ENCODE results near the gene UGDH. TPM values are rescaled to one million over a fixed set of nuclear protein-coding genes. Genes with fewer than 3 reads are reported as not detected.

Gene UGDH
- total RNA-seq: 10 to 100 TPM; 12.3 TPM

DNA sequence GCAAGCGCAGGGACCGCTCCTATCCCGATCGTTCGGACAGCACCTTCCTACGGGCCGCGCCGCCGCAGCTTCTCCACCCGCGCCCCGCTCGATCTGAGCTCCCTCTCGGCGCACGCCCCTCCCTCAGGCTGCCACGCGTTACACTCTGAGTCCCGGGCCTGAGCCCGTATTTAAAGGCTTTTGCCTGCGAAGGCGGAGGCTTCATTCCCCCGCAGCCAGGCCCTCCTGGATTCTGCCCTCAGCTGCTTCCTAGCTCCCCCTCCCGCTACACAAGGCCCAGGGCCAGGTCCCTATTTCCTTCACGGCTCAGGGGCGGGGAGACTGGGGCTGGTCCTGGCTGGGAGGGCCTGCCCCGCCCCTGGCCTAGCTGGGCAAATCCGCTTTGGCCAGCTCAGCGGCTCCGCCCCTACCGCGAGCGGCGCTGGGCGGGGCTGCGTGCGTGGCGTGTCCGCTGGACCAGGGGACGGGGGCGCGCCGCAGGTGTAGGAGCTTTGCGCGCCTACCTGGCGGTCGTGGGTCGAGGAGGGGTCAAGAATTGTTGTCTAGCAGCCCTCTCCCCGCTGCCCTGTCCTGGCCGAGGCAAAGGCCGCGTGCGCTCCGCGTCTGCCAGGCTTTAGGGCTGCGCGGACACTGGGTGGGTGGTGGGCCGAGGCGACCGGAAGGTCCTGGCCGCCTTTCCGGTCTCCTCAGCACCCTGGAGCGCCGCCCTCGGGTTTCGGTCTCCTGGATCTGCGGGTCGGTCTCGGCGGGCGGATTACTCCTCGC is at the start of gene UGDH:
TSS of gene UGDH (minus strand) at position 144 of the 765 bp plus-strand sequence. CDS start 5,927 bp downstream, outside the sequence.
- POLR2A ChIA-PET: interaction anchor here (0.5 to 0.6 kb wide), 2 partner anchors 170 to 544 kb away, joined by 3 to 10 read pairs; no protein-coding TSS in a partner anchor
- Mint-ChIP-seq H3K36me3 (ENCODE audit: low read depth) (peaks cover 22% of the 10 kb centered on the region), H3K9me3 (peaks cover 16% of the 10 kb centered on the region), H3K4me1 (peaks cover 18% of the 10 kb centered on the region), H3K4me3 (peak within 1 kb of the TSS; percentile 98), H3K27me3 (no peaks in the 10 kb centered on the region), H3K27ac (peak within 1 kb of the TSS; percentile 94)
- CTCF ChIA-PET: interaction anchor here (0.6 to 1.1 kb wide), 3 partner anchors 19 to 501 kb away, joined by 3 to 7 read pairs (median 3); partner anchors contain the start of gene SMIM14
- DNase-seq: peak; percentile 92

DNA sequence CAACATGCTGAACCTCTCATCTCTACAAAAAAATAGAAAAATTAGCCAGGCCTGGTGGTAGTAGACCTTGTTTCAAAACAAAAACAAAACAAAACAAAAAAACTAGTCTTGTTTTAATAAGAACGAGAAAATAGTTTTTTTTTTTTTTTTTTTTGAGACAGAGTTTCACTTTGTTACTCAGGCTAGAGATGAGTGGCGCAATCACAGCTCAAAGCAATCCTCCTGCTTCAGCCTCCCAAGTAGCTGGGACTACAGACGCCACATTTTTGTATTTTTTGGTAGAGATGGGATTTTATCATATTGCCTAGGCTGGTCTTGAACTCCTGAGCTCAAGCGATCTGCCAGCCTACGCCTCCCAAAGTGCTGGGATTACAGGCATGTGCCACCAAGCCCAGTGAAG is 47.7 kb upstream of the UGDH start:
- CTCF ChIA-PET: interaction anchor here (0.6 kb wide), 1 partner anchor 952 kb away, joined by 3 read pairs; no protein-coding TSS in a partner anchor

DNA sequence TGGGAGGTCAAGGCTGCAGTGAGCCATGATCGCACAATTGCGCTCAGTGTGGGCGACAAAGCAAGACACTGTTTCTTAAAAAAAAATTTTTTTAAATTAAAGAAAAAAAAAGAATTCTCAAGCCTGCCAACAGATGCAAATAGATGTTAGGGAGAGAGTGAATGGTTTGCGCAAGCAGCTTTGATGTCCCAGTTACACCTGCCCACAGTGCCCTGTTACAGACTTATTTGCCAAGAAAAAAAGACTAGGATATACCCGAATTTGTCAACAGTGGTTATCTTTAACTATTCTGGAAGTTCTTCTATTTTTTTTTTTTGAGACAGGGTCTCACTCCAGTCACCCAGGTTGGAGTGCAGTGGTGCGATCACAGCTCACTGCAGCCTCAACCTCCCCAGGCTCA is 44.3 kb upstream of the UGDH start:
- CTCF ChIA-PET: no interaction called here
- H3K9me3 Mint-ChIP-seq: no peaks in the 10 kb centered on the region
- no peaks in the 10 kb centered on the region for H3K36me3 Mint-ChIP-seq (ENCODE audit: low read depth)
- H3K27me3 Mint-ChIP-seq: no peaks in the 10 kb centered on the region
- DNase-seq: no peak
- POLR2A ChIA-PET: no interaction called here
- no peak overlapping the region for H3K27ac Mint-ChIP-seq
- peaks cover 4% of the 10 kb centered on the region for H3K4me1 Mint-ChIP-seq
- H3K4me3 Mint-ChIP-seq: no peak overlapping the region

More for the DNA sequence above, 47.7 kb upstream of the UGDH start:
- Mint-ChIP-seq H3K27me3 (no peaks in the 10 kb centered on the region), H3K4me1 (no peaks in the 10 kb centered on the region), H3K4me3 (no peak overlapping the region), H3K27ac (no peak overlapping the region), H3K36me3 (ENCODE audit: low read depth) (no peaks in the 10 kb centered on the region), H3K9me3 (no peaks in the 10 kb centered on the region)
- no peak for DNase-seq
- POLR2A ChIA-PET: no interaction called here

- Mint-ChIP-seq H3K9me3 (peaks cover 3% of the 10 kb centered on the region), H3K4me3 (no peak overlapping the region), H3K27ac (no peak overlapping the region), H3K36me3 (ENCODE audit: low read depth) (peaks cover 3% of the 10 kb centered on the region), H3K27me3 (no peaks in the 10 kb centered on the region), H3K4me1 (peaks cover 4% of the 10 kb centered on the region)
- ChIA-PET POLR2A (no interaction called here), CTCF (no interaction called here)
- no peak for DNase-seq
Observed at GRCh38 chr4:39571054-39571453, 43.8 kb upstream of the UGDH start.

DNA sequence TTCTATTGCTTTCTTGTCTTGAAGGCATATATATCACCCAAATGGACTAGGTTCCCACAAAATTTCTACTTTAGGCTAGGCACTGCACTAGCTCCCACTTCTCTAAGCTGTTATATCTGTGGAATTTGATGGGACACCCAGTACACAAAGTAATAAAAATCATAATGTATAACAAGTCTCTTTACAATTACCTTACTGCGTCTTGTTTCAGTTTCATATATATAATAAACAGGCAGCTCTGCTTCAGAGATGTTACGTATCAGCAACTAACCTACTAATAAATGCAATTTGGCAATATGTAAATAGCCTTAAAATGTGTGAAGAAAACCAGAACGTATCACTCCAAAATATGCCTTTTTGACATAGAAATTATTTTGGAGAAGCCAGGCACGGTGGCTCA is 42.0 kb upstream of the UGDH start:
- Mint-ChIP-seq H3K9me3 (peaks cover 8% of the 10 kb centered on the region), H3K36me3 (ENCODE audit: low read depth) (peaks cover 5% of the 10 kb centered on the region), H3K27ac (no peak overlapping the region), H3K27me3 (no peaks in the 10 kb centered on the region), H3K4me3 (no peak overlapping the region), H3K4me1 (peaks cover 4% of the 10 kb centered on the region)
- DNase-seq: no peak
- ChIA-PET POLR2A (no interaction called here), CTCF (interaction anchor here (0.7 kb wide), 1 partner anchor 14 kb away, joined by 3 read pairs; no protein-coding TSS in a partner anchor)

DNA sequence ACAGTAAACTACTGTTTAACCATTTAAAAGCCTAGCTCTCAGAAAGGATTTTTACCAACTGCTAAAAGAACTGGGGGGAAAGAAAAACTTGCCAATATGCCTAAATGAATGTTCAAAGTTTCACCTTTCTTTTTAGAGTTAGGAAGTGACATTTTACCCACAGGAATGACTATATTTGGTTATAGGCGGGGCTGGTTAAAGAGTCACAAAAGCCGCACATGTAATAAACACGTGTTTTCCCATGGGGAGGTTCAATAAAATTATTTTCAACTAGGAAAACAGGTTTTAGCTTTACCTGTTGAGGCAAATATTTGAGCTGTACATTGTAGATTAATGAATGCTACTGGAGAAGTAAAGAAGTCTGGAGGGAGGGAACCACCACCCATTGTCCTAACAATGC is 41.6 kb upstream of the UGDH start:
- H3K36me3 Mint-ChIP-seq (ENCODE audit: low read depth): peaks cover 5% of the 10 kb centered on the region
- peaks cover 8% of the 10 kb centered on the region for H3K9me3 Mint-ChIP-seq
- no peak for DNase-seq
- CTCF ChIA-PET: interaction anchor here (0.7 kb wide), 1 partner anchor 13 kb away, joined by 3 read pairs; no protein-coding TSS in a partner anchor
- peaks cover 4% of the 10 kb centered on the region for H3K4me1 Mint-ChIP-seq
- no peak overlapping the region for H3K27ac Mint-ChIP-seq
- H3K27me3 Mint-ChIP-seq: no peaks in the 10 kb centered on the region
- H3K4me3 Mint-ChIP-seq: no peak overlapping the region
- POLR2A ChIA-PET: no interaction called here

DNA sequence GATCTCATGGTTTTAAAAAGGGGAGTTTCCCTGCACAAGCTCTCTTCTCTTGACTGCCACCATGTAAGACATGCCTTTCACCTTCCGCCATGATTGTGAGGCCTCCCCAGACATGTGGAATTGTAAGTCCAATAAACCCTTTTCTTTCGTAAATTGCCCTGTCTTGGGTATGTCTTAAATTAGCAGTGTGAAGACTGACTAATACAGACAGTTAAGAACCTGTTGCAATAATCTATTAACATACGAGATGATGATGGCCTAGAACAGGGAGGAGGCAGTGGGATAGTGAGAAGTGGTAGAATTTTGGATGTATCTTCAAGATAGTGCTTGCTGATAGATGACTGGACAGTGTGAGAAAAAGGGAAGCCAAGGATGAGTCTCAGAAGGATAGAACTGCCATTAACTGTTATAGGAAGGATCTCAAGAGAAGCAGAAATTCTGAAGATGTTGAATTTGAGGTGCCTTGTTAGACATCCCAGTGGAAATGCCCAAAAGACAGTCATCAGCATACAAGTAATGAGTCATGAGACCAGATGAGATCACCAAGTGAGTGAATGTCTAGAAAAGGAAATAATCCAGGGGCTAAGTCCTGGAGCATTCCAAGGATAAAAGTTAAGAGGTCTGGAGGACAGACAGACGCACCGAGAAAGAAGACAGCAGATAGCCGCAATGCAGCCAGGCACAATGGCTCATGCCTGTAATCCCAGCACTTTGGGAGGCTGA is 38.8 kb upstream of the UGDH start:
- CTCF ChIA-PET: no interaction called here
- Mint-ChIP-seq H3K4me1 (peaks cover 4% of the 10 kb centered on the region), H3K9me3 (peaks cover 8% of the 10 kb centered on the region), H3K4me3 (no peak overlapping the region), H3K36me3 (ENCODE audit: low read depth) (peaks cover 5% of the 10 kb centered on the region), H3K27ac (no peak overlapping the region), H3K27me3 (no peaks in the 10 kb centered on the region)
- POLR2A ChIA-PET: no interaction called here
- no peak for DNase-seq

DNA sequence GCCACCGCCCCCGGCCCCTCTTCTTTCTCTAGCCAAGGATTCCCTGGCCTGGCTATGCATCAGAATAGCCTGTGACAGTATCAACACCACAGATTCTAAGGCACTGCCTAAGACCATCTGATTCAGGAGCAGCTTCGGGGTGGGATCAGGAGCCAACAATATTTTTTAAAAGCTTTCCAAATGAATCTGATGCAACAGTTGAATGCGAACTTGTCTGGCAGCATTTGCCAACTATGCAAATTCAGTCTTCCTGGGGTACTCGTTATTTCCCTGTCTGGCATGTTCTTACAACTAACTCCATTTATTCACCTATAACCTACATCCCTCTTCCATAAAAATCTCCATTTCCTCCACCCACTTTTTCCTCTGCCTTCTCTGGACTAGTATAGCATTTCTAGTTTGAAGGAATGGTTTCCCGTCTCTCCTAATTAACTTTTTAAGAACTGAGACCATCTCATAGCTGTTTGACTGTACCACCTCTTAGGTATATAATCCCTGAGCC is 36.2 kb upstream of the UGDH start:
- ChIA-PET CTCF (interaction anchor here (0.7 kb wide), 1 partner anchor 21 kb away, joined by 3 read pairs; no protein-coding TSS in a partner anchor), POLR2A (no interaction called here)
- Mint-ChIP-seq H3K4me1 (peaks cover 2% of the 10 kb centered on the region), H3K9me3 (peaks cover 8% of the 10 kb centered on the region), H3K27ac (no peak overlapping the region), H3K4me3 (no peak overlapping the region), H3K36me3 (ENCODE audit: low read depth) (peaks cover 5% of the 10 kb centered on the region), H3K27me3 (no peaks in the 10 kb centered on the region)
- no peak for DNase-seq

DNA sequence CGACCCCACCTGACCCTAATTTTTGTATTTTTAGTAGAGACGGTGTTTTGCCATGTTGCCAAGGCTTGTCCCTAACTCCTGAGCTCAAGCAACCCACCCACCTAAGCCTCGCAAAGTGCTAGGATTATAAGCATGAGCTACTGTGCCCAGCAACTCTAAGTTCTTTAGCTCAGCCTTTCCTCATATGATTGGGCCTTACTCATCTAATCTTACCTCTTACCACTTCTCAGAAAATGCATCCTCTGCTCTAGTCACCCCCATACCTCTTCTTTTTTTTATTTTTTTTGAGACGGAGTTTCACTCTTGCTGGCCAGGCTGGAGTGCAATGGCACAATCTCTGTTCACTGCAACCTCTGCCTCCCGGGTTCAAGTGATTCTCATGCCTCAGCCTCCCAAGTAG is 35.6 kb upstream of the UGDH start:
- peaks cover 5% of the 10 kb centered on the region for H3K36me3 Mint-ChIP-seq (ENCODE audit: low read depth)
- no peak overlapping the region for H3K4me3 Mint-ChIP-seq
- no peak overlapping the region for H3K27ac Mint-ChIP-seq
- H3K9me3 Mint-ChIP-seq: peaks cover 8% of the 10 kb centered on the region
- H3K27me3 Mint-ChIP-seq: no peaks in the 10 kb centered on the region
- ChIA-PET CTCF (interaction anchor here (1.8 kb wide), 1 partner anchor 14 kb away, joined by 5 read pairs; no protein-coding TSS in a partner anchor), POLR2A (no interaction called here)
- H3K4me1 Mint-ChIP-seq: no peaks in the 10 kb centered on the region
- no peak for DNase-seq

DNA sequence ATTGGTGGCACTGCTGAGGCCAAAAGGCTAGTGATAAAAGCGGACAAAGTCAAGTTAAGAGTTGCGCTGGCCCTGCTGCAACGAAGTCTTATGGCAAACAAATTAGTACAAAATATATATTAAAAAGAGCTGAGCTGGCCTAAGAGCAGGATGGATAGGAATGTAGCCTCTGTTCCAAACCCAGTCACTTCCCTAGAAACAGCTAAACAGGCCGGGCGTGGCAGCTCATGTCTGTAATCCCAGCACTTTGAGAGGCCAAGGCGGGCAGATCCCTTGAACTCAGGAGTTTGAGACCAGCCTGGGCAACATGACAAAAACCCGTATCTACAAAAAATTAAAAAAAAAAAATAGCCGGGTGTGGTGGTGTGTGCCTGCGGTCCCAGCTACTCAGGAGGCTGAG is 32.4 kb upstream of the UGDH start:
- Mint-ChIP-seq H3K36me3 (ENCODE audit: low read depth) (no peaks in the 10 kb centered on the region), H3K27me3 (no peaks in the 10 kb centered on the region), H3K9me3 (peaks cover under 1% of the 10 kb centered on the region), H3K4me3 (no peak overlapping the region), H3K4me1 (no peaks in the 10 kb centered on the region), H3K27ac (no peak overlapping the region)
- DNase-seq: no peak
- POLR2A ChIA-PET: no interaction called here
- CTCF ChIA-PET: no interaction called here

DNA sequence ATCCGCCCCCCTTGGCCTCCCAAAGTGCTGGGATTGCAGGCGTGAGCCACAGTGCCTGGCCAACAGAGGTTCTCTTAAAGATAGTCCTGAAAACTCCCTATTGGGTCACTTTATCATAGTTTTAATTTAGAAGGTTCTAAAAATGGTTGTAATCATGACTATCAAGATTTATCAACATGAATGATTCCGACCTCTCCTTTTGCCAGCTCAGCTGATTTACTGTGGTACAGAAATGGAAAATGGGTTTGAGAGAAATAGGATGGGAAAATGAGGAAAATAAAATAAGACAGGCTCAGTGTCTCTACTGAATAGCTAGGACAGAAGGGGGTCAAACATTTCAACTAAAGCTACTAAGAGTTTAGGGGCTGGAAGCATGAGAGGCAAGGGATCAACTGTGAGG is 28.2 kb upstream of the UGDH start:
- Mint-ChIP-seq H3K9me3 (no peaks in the 10 kb centered on the region), H3K4me1 (no peaks in the 10 kb centered on the region), H3K36me3 (ENCODE audit: low read depth) (no peaks in the 10 kb centered on the region), H3K27ac (no peak overlapping the region), H3K4me3 (no peak overlapping the region), H3K27me3 (no peaks in the 10 kb centered on the region)
- CTCF ChIA-PET: interaction anchor here (0.6 to 1.3 kb wide), 3 partner anchors 13 to 1249 kb away, joined by 3 read pairs; no protein-coding TSS in a partner anchor
- POLR2A ChIA-PET: no interaction called here
- no peak for DNase-seq

DNA sequence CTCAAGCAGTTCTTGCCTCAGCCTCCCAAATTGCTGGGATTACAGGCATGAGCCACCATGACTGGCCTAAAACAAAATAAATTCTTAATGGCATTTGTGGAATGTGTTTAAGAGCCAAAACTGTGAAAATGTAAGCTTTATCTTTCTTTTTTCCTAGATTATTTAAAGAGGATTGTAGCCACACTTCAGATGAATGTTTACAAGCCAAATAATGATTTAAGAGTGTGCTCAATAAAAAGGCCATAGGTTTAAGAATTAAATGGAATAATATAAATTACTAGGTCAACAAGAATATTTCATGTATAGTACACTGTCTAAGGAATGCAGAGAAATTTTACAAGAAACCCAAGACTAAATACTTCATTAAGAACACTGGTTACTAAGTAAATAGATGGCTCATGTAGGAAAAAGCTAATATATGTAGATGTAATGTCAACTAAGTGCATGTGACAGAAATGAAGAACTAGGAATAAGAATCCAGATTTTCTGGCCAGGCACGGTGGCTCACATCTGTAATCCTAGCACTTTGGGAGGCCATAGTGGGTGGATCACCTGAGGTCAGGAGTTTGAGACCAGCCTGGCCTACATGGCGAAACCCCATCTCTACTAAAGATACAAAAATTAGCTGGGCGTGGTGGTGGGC is 21.3 kb upstream of the UGDH start:
- Mint-ChIP-seq H3K36me3 (ENCODE audit: low read depth) (no peaks in the 10 kb centered on the region), H3K27ac (no peak overlapping the region), H3K4me3 (no peak overlapping the region), H3K27me3 (no peaks in the 10 kb centered on the region), H3K4me1 (no peaks in the 10 kb centered on the region), H3K9me3 (no peaks in the 10 kb centered on the region)
- ChIA-PET CTCF (interaction anchor here (0.6 to 2.1 kb wide), 2 partner anchors 13 to 94 kb away, joined by 3 to 5 read pairs; no protein-coding TSS in a partner anchor), POLR2A (no interaction called here)
- DNase-seq: no peak
